CD4-positive, alpha-beta T cell (primary cell): ENCODE data around the gene FRMD4B. TPM values are rescaled to one million over a fixed set of nuclear protein-coding genes. Genes with fewer than 3 reads are reported as not detected.

ENCODE experiments used
- ATAC-seq: fragments of 200-7000 bp; cut with Tn5 transposase; one replicate; pipeline ENCODE4 v1.10.0; 2022; ENCODE audit warnings: mild to moderate bottlenecking; ENCODE audit not compliant: poor library complexity
- CTCF ChIA-PET: fragments of 350-600 bp; sonication (Branson Sonifier 250); formaldehyde crosslinking; loops from one replicate; lab custom pipeline; 2021; ENCODE audit warnings: antibody characterized with exemption, inconsistent platforms; lab: Charles Lee
- POLR2A ChIA-PET: fragments of 350-600 bp; sonication (Branson Sonifier 250); formaldehyde crosslinking; loops from one replicate; lab custom pipeline; 2021; ENCODE audit warnings: antibody characterized with exemption, inconsistent platforms; lab: Charles Lee
- DNase-seq, 14 experiments: peaks; one replicate each; pipeline ENCODE4 v3.0.0-alpha.2; 2013 to 2020; ENCODE audit warnings: mixed read lengths in 2 of 14
- H3K27ac ChIP-seq, 2 donors: one replicate each; pipeline versions ENCODE4 v1.5.1 to v1.7.0; 2013; ENCODE audit warnings: low read length in 2 of 2, low read depth in 1 of 2, mild to moderate bottlenecking in 1 of 2
- H3K27me3 ChIP-seq, 2 experiments: 1 replicate in 1 of 2; 2 replicates in 1 of 2; pipeline versions ENCODE4 v1.6.1 to v1.7.0; 2013; ENCODE audit warnings: low read length in 2 of 2, control low read depth in 1 of 2, mild to moderate bottlenecking in 1 of 2, moderate library complexity in 1 of 2; ENCODE audit not compliant: insufficient read depth in 2 of 2, control insufficient read depth in 1 of 2
- H3K36me3 ChIP-seq: one replicate; pipeline ENCODE4 v1.6.1; 2013; ENCODE audit warnings: low read length, control low read depth; ENCODE audit not compliant: insufficient read depth
- H3K4me1 ChIP-seq: one replicate; pipeline ENCODE4 v1.6.1; 2013; ENCODE audit warnings: low read length, control low read depth; ENCODE audit not compliant: insufficient read depth
- H3K4me3 ChIP-seq: one replicate; pipeline ENCODE4 v1.5.1; 2013; ENCODE audit warnings: mild to moderate bottlenecking, low read length, moderate library complexity
- H3K9me3 ChIP-seq, 2 experiments: 1 replicate in 1 of 2; 2 replicates in 1 of 2; pipeline versions ENCODE4 v1.6.1 to v1.7.0; 2013; ENCODE audit warnings: low read length in 2 of 2, mild to moderate bottlenecking in 2 of 2, control low read depth in 1 of 2, moderate library complexity in 1 of 2; ENCODE audit not compliant: control insufficient read depth in 1 of 2, insufficient read depth in 1 of 2
- H3K27ac Mint-ChIP-seq: one replicate; pipeline ENCODE4 v1.8.0; 2020; ENCODE audit warnings: mixed read lengths
- H3K27me3 Mint-ChIP-seq: one replicate; pipeline ENCODE4 v1.8.0; 2021; ENCODE audit warnings: mixed read lengths
- H3K36me3 Mint-ChIP-seq: one replicate; pipeline ENCODE4 v1.8.0; 2021; ENCODE audit warnings: low read depth, mixed read lengths
- H3K4me1 Mint-ChIP-seq: one replicate; pipeline ENCODE4 v1.8.0; 2021; ENCODE audit warnings: low read depth, mixed read lengths
- H3K4me3 Mint-ChIP-seq: one replicate; pipeline ENCODE4 v1.8.0; 2020; ENCODE audit warnings: mild to moderate bottlenecking, mixed read lengths
- H3K9me3 Mint-ChIP-seq: one replicate; pipeline ENCODE4 v1.8.0; 2020; ENCODE audit warnings: mixed read lengths
- CTCF ChIP-seq: fragments of 200-600 bp; IDR thresholded peaks from one replicate; pipeline ENCODE4 v1.8.0; 2022; ENCODE audit warnings: antibody characterized with exemption, mild to moderate bottlenecking
- intact Hi-C, 2 experiments: fragments of 100-400 bp; cut with DNase I in 1 of 2; cut with micrococcal nuclease in 1 of 2; formaldehyde crosslinking; loops; one replicate each; pipeline versions ENCODE4 v1.15.1 to v1.9.0; 2023 to 2025; cut with DNase I, micrococcal nuclease
- total RNA-seq, 174 experiments: library from RNA in 2 of 174; stranded (reverse) in 2 of 174; gene quantifications; one replicate each; pipeline ENCODE4 v1.2.3 and lab custom pipeline; 2021 to 2026

The FRMD4B gene
- total RNA-seq, 2 experiments from 2014 or later = 5.5 to 7.7 TPM

DNA sequence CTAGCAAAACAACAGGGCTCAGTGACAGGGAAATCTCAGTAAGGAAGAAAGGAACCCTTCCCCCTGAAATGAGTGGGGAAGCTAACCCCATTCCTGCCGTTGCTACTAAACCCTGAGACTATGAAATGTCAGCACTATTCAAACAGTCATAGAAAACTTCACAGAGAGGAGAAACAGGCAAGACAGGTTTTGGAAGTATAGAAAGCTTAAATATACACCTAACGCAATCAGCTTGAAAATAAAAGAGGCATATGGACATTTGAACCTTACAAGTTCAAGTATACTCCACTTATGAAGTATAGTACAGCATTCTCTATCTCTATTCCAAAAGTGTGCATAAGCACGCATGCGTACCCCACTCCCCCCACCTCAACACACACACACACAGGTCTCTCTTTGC, 17.6 kb upstream of the FRMD4B start:
- no peak overlapping the region for H3K4me3 Mint-ChIP-seq
- ChIA-PET POLR2A (no interaction called here), CTCF (interaction anchor here (1.0 kb wide), 1 partner anchor 12 kb away, joined by 3 read pairs; no protein-coding TSS in a partner anchor)
- peaks cover 3 to 5% of the 10 kb centered on the region in 2 experiments for H3K9me3 ChIP-seq
- H3K36me3 ChIP-seq = no peaks in the 10 kb centered on the region
- TF ChIP-seq CTCF = no peak
- H3K27ac ChIP-seq = no peak overlapping the region
- H3K27me3 ChIP-seq = no peaks in the 10 kb centered on the region
- H3K4me1 Mint-ChIP-seq = no peaks in the 10 kb centered on the region
- H3K9me3 Mint-ChIP-seq = no peaks in the 10 kb centered on the region
- intact Hi-C loops = no loop called here
- no peaks in the 10 kb centered on the region for H3K4me1 ChIP-seq
- H3K27me3 Mint-ChIP-seq = no peaks in the 10 kb centered on the region
- H3K36me3 Mint-ChIP-seq = no peaks in the 10 kb centered on the region
- ATAC-seq (no peak), DNase-seq (no peak)
- H3K27ac Mint-ChIP-seq = no peak overlapping the region
- H3K4me3 ChIP-seq = no peak overlapping the region

DNA sequence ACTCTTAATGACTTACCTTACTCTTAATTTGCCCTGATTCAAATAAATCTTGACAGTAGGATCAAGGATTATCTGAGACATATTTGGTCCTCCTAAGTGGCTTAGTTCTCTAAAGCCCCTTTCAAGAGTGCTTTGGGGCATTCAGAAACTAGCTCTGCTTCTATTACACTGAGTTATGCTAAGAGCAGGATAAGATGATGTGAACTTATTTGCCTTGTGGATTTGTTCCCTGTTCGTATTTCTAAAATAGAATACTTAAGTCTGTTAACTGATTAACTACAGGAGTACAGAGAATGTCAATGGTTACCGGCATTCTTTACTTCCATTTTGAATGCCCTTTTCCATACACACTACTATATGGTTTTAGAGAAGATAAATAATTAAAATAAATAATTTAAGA, 14.8 kb upstream of the FRMD4B start:
- ATAC-seq (no peak), DNase-seq (no peak)
- Histone ChIP-seq H3K27me3 (no peaks in the 10 kb centered on the region), H3K36me3 (no peaks in the 10 kb centered on the region), H3K4me1 (no peaks in the 10 kb centered on the region), H3K9me3 (peaks cover 3 to 5% of the 10 kb centered on the region in 2 experiments), H3K4me3 (no peak overlapping the region), H3K27ac (no peak overlapping the region)
- Mint-ChIP-seq H3K4me3 (no peak overlapping the region), H3K9me3 (no peaks in the 10 kb centered on the region), H3K27ac (no peak overlapping the region), H3K27me3 (no peaks in the 10 kb centered on the region), H3K36me3 (no peaks in the 10 kb centered on the region), H3K4me1 (no peaks in the 10 kb centered on the region)
- ChIA-PET POLR2A (no interaction called here), CTCF (no interaction called here)
- intact Hi-C loops = no loop called here
- TF ChIP-seq CTCF = no peak

DNA sequence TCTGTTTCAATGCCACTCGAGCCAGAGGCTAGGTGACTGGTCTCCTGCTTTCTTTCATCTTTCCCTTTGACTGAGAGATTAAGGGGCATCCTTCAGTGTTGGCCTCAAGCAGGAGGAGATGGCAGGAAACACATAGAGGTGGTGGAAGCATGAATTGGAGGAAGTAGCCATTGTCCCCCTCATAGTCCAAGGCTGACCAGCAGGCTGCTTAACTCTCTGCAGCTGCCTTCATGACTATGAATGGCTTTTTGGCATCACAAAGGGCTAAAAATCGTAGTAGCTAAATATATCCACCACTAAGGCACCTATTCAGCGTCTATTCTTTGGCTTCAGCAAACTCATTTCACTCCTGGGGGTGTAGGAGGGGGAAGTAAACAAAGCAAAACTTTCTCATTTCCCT, 7.0 kb upstream of the FRMD4B start:
- no peak overlapping the region for H3K4me3 ChIP-seq

More for the DNA sequence above, 7.0 kb upstream of the FRMD4B start:
- DNase-seq = no peak
- intact Hi-C loops = no loop called here
- H3K27ac Mint-ChIP-seq = no peak overlapping the region
- Histone ChIP-seq H3K4me1 (no peaks in the 10 kb centered on the region), H3K27ac (no peak overlapping the region), H3K36me3 (no peaks in the 10 kb centered on the region), H3K27me3 (peaks cover 4 to 13% of the 10 kb centered on the region in 2 experiments), H3K9me3 (no peaks in the 10 kb centered on the region)
- CTCF ChIA-PET = no interaction called here
- no peaks in the 10 kb centered on the region for H3K36me3 Mint-ChIP-seq
- POLR2A ChIA-PET = no interaction called here
- H3K4me3 Mint-ChIP-seq = no peak overlapping the region
- no peaks in the 10 kb centered on the region for H3K9me3 Mint-ChIP-seq
- peaks cover 32% of the 10 kb centered on the region for H3K27me3 Mint-ChIP-seq
- no peak for TF ChIP-seq CTCF
- H3K4me1 Mint-ChIP-seq = no peaks in the 10 kb centered on the region
- no peak for ATAC-seq
